Mucosa of descending colon (tissue), 3 donors: ENCODE results near the gene KCNB1. TPM values are rescaled to one million over a fixed set of nuclear protein-coding genes. Genes with fewer than 3 reads are reported as not detected.
A peak's percentile ranks its signal among the peaks of the same experiment; 100 is the strongest.

ENCODE experiments used
- ATAC-seq: fragments of 200-7000 bp; cut with Tn5 transposase; one replicate; pipeline ENCODE4 v1.9.1; 2020; ENCODE audit warnings: mild to moderate bottlenecking, moderate library complexity
- DNase-seq, 3 donors: peaks; one replicate each; pipeline ENCODE4 v3.0.0-alpha.2; 2020
- H3K36me3 ChIP-seq: fragments of 200-600 bp; one replicate; pipeline ENCODE4 v1.8.0; 2021; ENCODE audit warnings: low read depth, mild to moderate bottlenecking
- H3K4me1 ChIP-seq: fragments of 200-600 bp; one replicate; pipeline ENCODE4 v1.8.0; 2021; ENCODE audit warnings: low read depth, mild to moderate bottlenecking
- H3K4me3 ChIP-seq: fragments of 200-600 bp; one replicate; pipeline ENCODE4 v1.8.0; 2021; ENCODE audit warnings: mild to moderate bottlenecking
- H3K9me3 ChIP-seq: fragments of 200-600 bp; one replicate; pipeline ENCODE4 v1.8.0; 2021; ENCODE audit warnings: mild to moderate bottlenecking
- CTCF ChIP-seq: fragments of 200-600 bp; IDR thresholded peaks from one replicate; pipeline ENCODE4 v1.8.0; 2022; ENCODE audit warnings: antibody characterized with exemption, mild to moderate bottlenecking
- intact Hi-C, 2 donors: fragments of 100-400 bp; cut with DNase I in 1 of 2; cut with micrococcal nuclease in 1 of 2; formaldehyde crosslinking; loops; one replicate each; pipeline versions ENCODE4 v1.11.0 to v1.11.1; 2022; cut with DNase I, micrococcal nuclease
- total RNA-seq, 3 donors: library from RNA; stranded (reverse); fragmentation: NEBNext Ultra II Directional in 2 of 3; extraction: Animal tissue kit (Norgen Biotek cat#: 25700) in 2 of 3; gene quantifications; one replicate each; pipeline versions ENCODE4 v1.2.1 to v1.2.4, GENCODE V29; 2021 to 2023
- donor health status: DM: no; HTN: no; CAD: no; lungs with moderate emphysema.
- donor health status: DM: no; HTN: no; CAD: no.
- donor health status: DM: no; HTN: yes; CAD: no.

The KCNB1 gene
- total RNA-seq, 3 donors from 2014 or later: 0.46 to 14.6 (median 2.3) TPM

DNA sequence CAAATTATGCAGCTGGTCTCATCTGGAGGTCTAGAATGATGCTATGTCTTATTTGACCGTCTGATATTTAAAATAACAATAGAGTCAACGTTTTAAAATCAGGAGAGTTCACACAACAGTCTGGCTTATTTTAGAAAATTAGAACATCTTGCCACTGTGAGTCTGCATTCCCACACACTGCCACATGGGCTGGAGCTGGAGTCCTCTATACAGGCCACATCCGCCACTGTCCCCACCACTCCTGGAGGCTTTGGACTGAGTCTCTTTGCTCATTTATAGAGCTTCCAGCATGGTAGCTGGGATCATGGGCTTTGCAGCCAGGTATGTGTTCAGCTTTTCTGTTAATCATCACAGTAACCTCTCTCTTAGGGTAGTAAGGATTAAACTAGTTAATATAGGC, 135.8 kb downstream of the KCNB1 start:
- no peak overlapping the region for H3K4me3 ChIP-seq
- no peaks in the 10 kb centered on the region for H3K4me1 ChIP-seq
- intact Hi-C loops: no loop called here
- no peaks in the 10 kb centered on the region for H3K36me3 ChIP-seq
- DNase-seq (no peak), ATAC-seq (no peak)
- no peaks in the 10 kb centered on the region for H3K9me3 ChIP-seq
- TF ChIP-seq CTCF: no peak

DNA sequence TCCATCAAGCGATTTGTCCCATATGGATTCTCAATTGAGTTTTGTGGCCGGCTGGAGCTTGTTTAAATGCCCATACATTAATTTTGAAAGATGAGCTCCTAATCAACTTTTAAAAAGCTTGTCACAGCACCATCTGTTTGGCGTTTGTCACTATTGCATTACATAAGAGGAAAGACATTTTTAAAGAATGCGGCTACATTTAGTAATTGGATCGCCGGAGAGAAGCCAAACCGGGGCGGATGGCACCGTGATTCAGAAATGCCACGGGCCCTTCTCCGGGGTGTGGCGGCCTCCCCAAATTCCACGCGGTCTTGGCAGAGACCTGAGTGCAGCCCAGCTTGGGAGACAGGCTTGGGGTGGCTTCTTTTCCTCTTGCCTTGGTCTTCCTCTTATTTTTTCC, 136.9 kb downstream of the KCNB1 start:
- Histone ChIP-seq H3K4me3 (no peak overlapping the region), H3K4me1 (no peaks in the 10 kb centered on the region), H3K36me3 (no peaks in the 10 kb centered on the region), H3K9me3 (no peaks in the 10 kb centered on the region)
- DNase-seq (no peak), ATAC-seq (no peak)
- no peak for TF ChIP-seq CTCF
- intact Hi-C loops: no loop called here

- TF ChIP-seq CTCF: no peak
- Histone ChIP-seq H3K36me3 (no peaks in the 10 kb centered on the region), H3K9me3 (no peaks in the 10 kb centered on the region), H3K4me1 (no peaks in the 10 kb centered on the region), H3K4me3 (no peak overlapping the region)
- intact Hi-C loops: no loop called here
- peak; percentile 51 for ATAC-seq
- peak in 1 of 3 donors; percentile 16 for DNase-seq
Observed at GRCh38 chr20:49344975-49345374, 137.5 kb downstream of the KCNB1 start.

DNA sequence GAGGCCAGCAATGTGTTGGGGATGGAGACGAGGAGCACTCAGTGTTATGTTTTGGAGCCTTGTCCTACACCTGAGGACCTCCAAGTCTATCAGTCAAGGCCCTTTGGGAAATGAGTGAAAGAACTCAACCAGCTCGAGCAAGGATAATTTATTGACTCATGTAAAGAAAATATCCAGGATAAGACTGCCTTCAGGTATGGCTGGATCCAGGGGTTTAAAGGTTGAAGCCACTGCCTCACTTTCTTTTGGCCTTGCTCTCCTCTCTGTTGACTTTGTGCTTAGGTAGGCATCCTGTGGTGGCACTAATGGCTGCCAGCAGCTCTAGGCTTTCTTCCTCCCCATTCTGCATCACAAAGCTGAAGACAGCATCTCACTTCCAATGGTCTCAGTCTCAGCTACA, 138.3 kb downstream of the KCNB1 start:
- Histone ChIP-seq H3K36me3 (no peaks in the 10 kb centered on the region), H3K4me1 (no peaks in the 10 kb centered on the region), H3K4me3 (no peak overlapping the region), H3K9me3 (no peaks in the 10 kb centered on the region)
- ATAC-seq (no peak), DNase-seq (no peak)
- no peak for TF ChIP-seq CTCF
- intact Hi-C loops: no loop called here

- DNase-seq: no peak
- no peak overlapping the region for H3K4me3 ChIP-seq
- H3K36me3 ChIP-seq: no peaks in the 10 kb centered on the region
- intact Hi-C loops: no loop called here
- no peaks in the 10 kb centered on the region for H3K9me3 ChIP-seq
- no peak for TF ChIP-seq CTCF
- ATAC-seq: no peak
- no peaks in the 10 kb centered on the region for H3K4me1 ChIP-seq
Observed at GRCh38 chr20:49343246-49343645, 139.2 kb downstream of the KCNB1 start.
